ENCODE measurements around the gene TRMT11. TPM values are rescaled to one million over a fixed set of nuclear protein-coding genes. Genes with fewer than 3 reads are reported as not detected.
A peak's percentile ranks its signal among the peaks of the same experiment; 100 is the strongest.

Gene TRMT11
- total and polyA plus RNA-seq, 2 of the 13 experiments (the other 11 are each of a cell fraction or from before 2014, with no cell fraction given) = 42.2 to 81.9 TPM

DNA sequence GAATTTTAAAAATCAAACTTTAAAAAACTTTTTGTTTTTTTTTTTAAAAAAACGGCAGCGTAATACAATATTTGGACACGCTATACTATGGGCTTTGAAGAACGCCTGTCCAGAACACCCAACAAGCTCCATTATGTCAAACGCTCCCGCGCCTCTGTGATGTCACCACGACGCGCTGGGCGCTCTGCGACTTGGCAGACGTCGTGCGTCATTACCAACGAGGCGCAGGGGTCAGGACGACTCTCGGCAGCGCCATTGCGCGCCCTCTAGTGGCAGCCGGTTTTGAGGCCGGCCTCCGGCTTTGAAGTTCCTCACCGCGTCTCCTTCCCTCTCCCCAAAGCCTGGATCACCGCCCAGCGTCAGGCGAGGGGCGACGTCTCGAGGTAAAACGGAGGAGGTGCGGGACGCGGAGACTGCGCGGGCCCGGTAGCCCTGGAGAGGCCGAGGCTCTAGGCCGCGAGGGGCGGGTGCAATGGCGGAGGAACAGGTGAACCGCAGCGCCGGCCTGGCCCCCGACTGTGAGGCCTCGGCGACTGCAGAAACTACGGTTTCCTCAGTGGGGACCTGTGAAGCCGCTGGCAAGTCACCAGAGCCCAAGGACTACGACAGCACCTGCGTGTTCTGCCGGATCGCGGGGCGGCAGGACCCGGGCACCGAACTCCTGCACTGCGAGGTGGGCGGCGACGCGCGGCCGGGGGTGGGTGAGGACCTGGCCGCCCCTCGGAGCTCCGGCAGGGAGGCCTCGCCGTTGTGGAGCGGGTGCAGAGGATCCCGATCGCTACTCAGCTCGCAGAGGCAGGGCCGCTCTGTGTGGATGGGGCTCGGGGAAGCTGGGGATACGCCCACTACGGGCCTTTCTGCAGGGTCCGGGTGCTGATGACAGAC lies 29.6 kb upstream of the TRMT11 start, which contains the start of gene HINT3 (continued):
- TF ChIP-seq, protein P1, sequence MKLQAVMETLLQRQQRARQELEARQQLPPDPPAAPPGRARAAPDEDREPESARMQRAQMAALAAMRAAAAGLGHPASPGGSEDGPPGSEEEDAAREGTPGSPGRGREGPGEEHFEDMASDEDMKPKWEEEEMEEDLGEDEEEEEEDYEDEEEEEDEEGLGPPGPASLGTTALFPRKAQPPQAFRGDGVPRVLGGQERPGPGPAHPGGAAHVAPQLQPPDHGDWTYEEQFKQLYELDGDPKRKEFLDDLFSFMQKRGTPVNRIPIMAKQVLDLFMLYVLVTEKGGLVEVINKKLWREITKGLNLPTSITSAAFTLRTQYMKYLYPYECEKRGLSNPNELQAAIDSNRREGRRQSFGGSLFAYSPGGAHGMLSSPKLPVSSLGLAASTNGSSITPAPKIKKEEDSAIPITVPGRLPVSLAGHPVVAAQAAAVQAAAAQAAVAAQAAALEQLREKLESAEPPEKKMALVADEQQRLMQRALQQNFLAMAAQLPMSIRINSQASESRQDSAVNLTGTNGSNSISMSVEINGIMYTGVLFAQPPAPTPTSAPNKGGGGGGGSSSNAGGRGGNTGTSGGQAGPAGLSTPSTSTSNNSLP (IDR thresholded peaks at IDR 0.05; ENCODE audit: low read depth, low read length) = peak; percentile 55; the same call in 1 of the 2 replicates
- TF ChIP-seq MAF1 (CRISPR knock-in tag; IDR thresholded peaks at IDR 0.05; ENCODE audit: borderline replicate concordance) (peak; percentile 26), MIER3 (CRISPR knock-in tag; IDR thresholded peaks at IDR 0.05; ENCODE audit: borderline replicate concordance) (peak; percentile 84), ZNF790 (CRISPR knock-in tag; IDR thresholded peaks at IDR 0.05; ENCODE audit: borderline replicate concordance) (0 out of 2 replicates have a peak, but pooled peaks have one; percentile 79), ERF (CRISPR knock-in tag; IDR thresholded peaks at IDR 0.05) (peak; percentile 93; the same call in 1 of the 2 replicates), ZNF7 (CRISPR knock-in tag; IDR thresholded peaks at IDR 0.05) (no peak), SP140L (CRISPR knock-in tag; IDR thresholded peaks at IDR 0.05; ENCODE audit: borderline replicate concordance) (no peak), TAF15 (IDR thresholded peaks at IDR 0.05; ENCODE audit: low read depth, low read length, poor library complexity, severe bottlenecking) (peak; percentile 74), TEAD2 (CRISPR knock-in tag; IDR thresholded peaks at IDR 0.05) (peak; percentile 74; the same call in 1 of the 2 replicates), ZNF282 (IDR thresholded peaks at IDR 0.05; ENCODE audit: partially characterized antibody) (no peak), HOXA3 (CRISPR knock-in tag; IDR thresholded peaks at IDR 0.05) (peak; percentile 100), ZNF224 (CRISPR knock-in tag; IDR thresholded peaks at IDR 0.05) (peak; percentile 98), ZBTB7B (CRISPR knock-in tag; IDR thresholded peaks at IDR 0.05) (peak; percentile 95)
- TF ChIP-seq, protein P2, sequence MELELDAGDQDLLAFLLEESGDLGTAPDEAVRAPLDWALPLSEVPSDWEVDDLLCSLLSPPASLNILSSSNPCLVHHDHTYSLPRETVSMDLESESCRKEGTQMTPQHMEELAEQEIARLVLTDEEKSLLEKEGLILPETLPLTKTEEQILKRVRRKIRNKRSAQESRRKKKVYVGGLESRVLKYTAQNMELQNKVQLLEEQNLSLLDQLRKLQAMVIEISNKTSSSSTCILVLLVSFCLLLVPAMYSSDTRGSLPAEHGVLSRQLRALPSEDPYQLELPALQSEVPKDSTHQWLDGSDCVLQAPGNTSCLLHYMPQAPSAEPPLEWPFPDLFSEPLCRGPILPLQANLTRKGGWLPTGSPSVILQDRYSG (CRISPR knock-in tag; IDR thresholded peaks at IDR 0.05) = 0 out of 2 replicates have a peak, but pooled peaks have one; percentile 30
- TF ChIP-seq, protein P3, sequence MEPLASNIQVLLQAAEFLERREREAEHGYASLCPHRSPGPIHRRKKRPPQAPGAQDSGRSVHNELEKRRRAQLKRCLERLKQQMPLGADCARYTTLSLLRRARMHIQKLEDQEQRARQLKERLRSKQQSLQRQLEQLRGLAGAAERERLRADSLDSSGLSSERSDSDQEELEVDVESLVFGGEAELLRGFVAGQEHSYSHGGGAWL (CRISPR knock-in tag; IDR thresholded peaks at IDR 0.05) = peak; percentile 95
- TF ChIP-seq, protein P4, sequence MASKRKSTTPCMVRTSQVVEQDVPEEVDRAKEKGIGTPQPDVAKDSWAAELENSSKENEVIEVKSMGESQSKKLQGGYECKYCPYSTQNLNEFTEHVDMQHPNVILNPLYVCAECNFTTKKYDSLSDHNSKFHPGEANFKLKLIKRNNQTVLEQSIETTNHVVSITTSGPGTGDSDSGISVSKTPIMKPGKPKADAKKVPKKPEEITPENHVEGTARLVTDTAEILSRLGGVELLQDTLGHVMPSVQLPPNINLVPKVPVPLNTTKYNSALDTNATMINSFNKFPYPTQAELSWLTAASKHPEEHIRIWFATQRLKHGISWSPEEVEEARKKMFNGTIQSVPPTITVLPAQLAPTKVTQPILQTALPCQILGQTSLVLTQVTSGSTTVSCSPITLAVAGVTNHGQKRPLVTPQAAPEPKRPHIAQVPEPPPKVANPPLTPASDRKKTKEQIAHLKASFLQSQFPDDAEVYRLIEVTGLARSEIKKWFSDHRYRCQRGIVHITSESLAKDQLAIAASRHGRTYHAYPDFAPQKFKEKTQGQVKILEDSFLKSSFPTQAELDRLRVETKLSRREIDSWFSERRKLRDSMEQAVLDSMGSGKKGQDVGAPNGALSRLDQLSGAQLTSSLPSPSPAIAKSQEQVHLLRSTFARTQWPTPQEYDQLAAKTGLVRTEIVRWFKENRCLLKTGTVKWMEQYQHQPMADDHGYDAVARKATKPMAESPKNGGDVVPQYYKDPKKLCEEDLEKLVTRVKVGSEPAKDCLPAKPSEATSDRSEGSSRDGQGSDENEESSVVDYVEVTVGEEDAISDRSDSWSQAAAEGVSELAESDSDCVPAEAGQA (IDR thresholded peaks at IDR 0.05; ENCODE audit: low read depth) = peak; percentile 100
- TF ChIP-seq, protein P4 (CRISPR knock-in tag; IDR thresholded peaks at IDR 0.05; ENCODE audit: borderline replicate concordance) = peak; percentile 72; the same call in 1 of the 2 replicates
- TF ChIP-seq, protein P5, sequence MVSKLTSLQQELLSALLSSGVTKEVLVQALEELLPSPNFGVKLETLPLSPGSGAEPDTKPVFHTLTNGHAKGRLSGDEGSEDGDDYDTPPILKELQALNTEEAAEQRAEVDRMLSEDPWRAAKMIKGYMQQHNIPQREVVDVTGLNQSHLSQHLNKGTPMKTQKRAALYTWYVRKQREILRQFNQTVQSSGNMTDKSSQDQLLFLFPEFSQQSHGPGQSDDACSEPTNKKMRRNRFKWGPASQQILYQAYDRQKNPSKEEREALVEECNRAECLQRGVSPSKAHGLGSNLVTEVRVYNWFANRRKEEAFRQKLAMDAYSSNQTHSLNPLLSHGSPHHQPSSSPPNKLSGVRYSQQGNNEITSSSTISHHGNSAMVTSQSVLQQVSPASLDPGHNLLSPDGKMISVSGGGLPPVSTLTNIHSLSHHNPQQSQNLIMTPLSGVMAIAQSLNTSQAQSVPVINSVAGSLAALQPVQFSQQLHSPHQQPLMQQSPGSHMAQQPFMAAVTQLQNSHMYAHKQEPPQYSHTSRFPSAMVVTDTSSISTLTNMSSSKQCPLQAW (CRISPR knock-in tag; IDR thresholded peaks at IDR 0.05) = peak; percentile 91

Data from HepG2 (cell line).